ENCODE results near the gene SUCLG1.

GRCh38 chr2:84474176-84474575 is 15.1 kb upstream of the SUCLG1 start:
- TF ChIP-seq CTCF (IDR thresholded peaks at IDR 0.05; ENCODE audit: insufficient read depth, low read depth, low read length), result no peak
- TF ChIP-seq EZH2 (IDR thresholded peaks at IDR 0.05; ENCODE audit: insufficient read depth, low read length), result no peak

Data from astrocyte (in vitro differentiated cells and primary cell).